Naive thymus-derived CD4-positive, alpha-beta T cell (primary cell): ENCODE results near the gene KCNH1. TPM values are rescaled to one million over a fixed set of nuclear protein-coding genes. Genes with fewer than 3 reads are reported as not detected.

Source experiments
- ATAC-seq: fragments of 150-1000 bp; cut with Tn5 transposase; 2 replicates; pipeline ENCODE4 v1.10.0; 2021; ENCODE audit warnings: mild to moderate bottlenecking, moderate library complexity
- CTCF ChIA-PET: fragments of 350-600 bp; sonication (Branson Sonifier 250); formaldehyde crosslinking; loops from one replicate; lab custom pipeline; 2021; ENCODE audit warnings: antibody characterized with exemption; lab: Charles Lee
- POLR2A ChIA-PET: fragments of 350-600 bp; sonication (Branson Sonifier 250); formaldehyde crosslinking; loops from one replicate; lab custom pipeline; 2021; ENCODE audit warnings: antibody characterized with exemption, inconsistent platforms; lab: Charles Lee
- DNase-seq, 9 donors: peaks; one replicate each; pipeline versions ENCODE4 v3.0.0 to v3.0.0-alpha.2; 2020 to 2022; ENCODE audit warnings: mixed read lengths in 1 of 9
- H3K27ac ChIP-seq: one replicate; pipeline ENCODE4 v1.7.0; 2013; ENCODE audit warnings: mild to moderate bottlenecking, low read depth, low read length, moderate library complexity
- H3K27me3 ChIP-seq, 2 donors: one replicate each; pipeline ENCODE4 v1.7.0; 2013; ENCODE audit warnings: low read length in 2 of 2, mild to moderate bottlenecking in 2 of 2, moderate library complexity in 2 of 2; ENCODE audit not compliant: control insufficient read depth in 2 of 2, insufficient read depth in 2 of 2
- H3K36me3 ChIP-seq, 3 experiments: 1 replicate in 2 of 3; 2 replicates in 1 of 3; pipeline ENCODE4 v1.7.0; 2013; ENCODE audit warnings: low read length in 3 of 3, mild to moderate bottlenecking in 3 of 3, moderate library complexity in 1 of 3; ENCODE audit not compliant: insufficient read depth in 3 of 3, control insufficient read depth in 2 of 3
- H3K4me1 ChIP-seq, 2 donors: one replicate each; pipeline ENCODE4 v1.7.0; 2013; ENCODE audit warnings: low read length in 2 of 2, mild to moderate bottlenecking in 2 of 2, moderate library complexity in 1 of 2; ENCODE audit not compliant: control insufficient read depth in 2 of 2, insufficient read depth in 2 of 2
- H3K4me3 ChIP-seq: 2 replicates; pipeline ENCODE4 v1.7.0; 2013; ENCODE audit warnings: mild to moderate bottlenecking, low read length
- H3K9me3 ChIP-seq, 3 experiments: 1 replicate in 2 of 3; 2 replicates in 1 of 3; pipeline ENCODE4 v1.7.0; 2013; ENCODE audit warnings: low read length in 3 of 3; ENCODE audit not compliant: control insufficient read depth in 2 of 3
- H3K27ac Mint-ChIP-seq, 9 donors: one replicate each; pipeline ENCODE4 v1.8.0; 2020 to 2022; ENCODE audit warnings: mixed read lengths in 9 of 9, mild to moderate bottlenecking in 8 of 9, moderate library complexity in 5 of 9, inconsistent platforms in 2 of 9
- H3K27me3 Mint-ChIP-seq, 5 donors: one replicate each; pipeline ENCODE4 v1.8.0; 2021 to 2022; ENCODE audit warnings: mixed read lengths in 5 of 5, mild to moderate bottlenecking in 1 of 5
- H3K36me3 Mint-ChIP-seq, 5 donors: one replicate each; pipeline ENCODE4 v1.8.0; 2020 to 2022; ENCODE audit warnings: mixed read lengths in 5 of 5, mild to moderate bottlenecking in 3 of 5, inconsistent platforms in 1 of 5
- H3K4me1 Mint-ChIP-seq, 7 donors: one replicate each; pipeline ENCODE4 v1.8.0; 2020 to 2022; ENCODE audit warnings: mixed read lengths in 7 of 7, mild to moderate bottlenecking in 3 of 7, inconsistent platforms in 1 of 7
- H3K4me3 Mint-ChIP-seq, 10 donors: one replicate each; pipeline ENCODE4 v1.8.0; 2020 to 2022; ENCODE audit warnings: mild to moderate bottlenecking in 10 of 10, mixed read lengths in 10 of 10, moderate library complexity in 6 of 10, inconsistent platforms in 2 of 10
- H3K9me3 Mint-ChIP-seq, 11 donors: one replicate each; pipeline ENCODE4 v1.8.0; 2020 to 2022; ENCODE audit warnings: mixed read lengths in 11 of 11, mild to moderate bottlenecking in 4 of 11, inconsistent platforms in 1 of 11, moderate library complexity in 1 of 11
- intact Hi-C, 2 donors: fragments of 100-400 bp; cut with micrococcal nuclease; formaldehyde crosslinking; loops; one replicate each; pipeline ENCODE4 v1.15.1; 2023
- polyA plus RNA-seq, 2 donors: library from polyadenylated mRNA; unstranded; fragments of 300-500 nt; fragmentation: Illumina TruSeq; gene quantifications; one replicate each; pipeline ENCODE4 v1.2.3, GENCODE V29; 2021
- total RNA-seq, 6 experiments: library from RNA in 5 of 6; stranded (reverse) in 5 of 6; gene quantifications; 1 replicate in 5 of 6; 2 replicates in 1 of 6; pipeline ENCODE4 v1.2.3 and lab custom pipeline; 2021 to 2026

Gene KCNH1
- total and polyA plus RNA-seq, 7 experiments from 2014 or later: not detected

DNA sequence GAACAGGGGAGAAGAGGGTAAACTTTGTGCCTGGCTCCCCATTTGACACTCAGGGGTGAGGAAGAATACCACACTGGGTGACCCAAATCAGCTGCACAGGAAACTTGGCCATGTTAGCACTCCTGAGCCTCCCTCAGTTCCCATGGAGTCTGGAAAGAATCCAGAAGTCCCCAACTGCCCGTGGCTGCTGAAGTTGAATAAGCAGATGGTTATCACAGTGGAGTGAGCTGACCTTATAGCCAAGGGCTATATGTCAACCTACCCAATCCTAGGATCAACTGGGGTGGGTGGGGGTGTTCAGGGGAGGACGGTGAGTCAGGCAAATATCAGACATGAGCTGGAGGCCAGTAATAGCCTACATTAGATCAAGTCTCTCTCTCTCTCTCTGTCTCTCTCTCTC lies 20.4 kb downstream of the KCNH1 start:
- Histone ChIP-seq H3K4me3 (no peak overlapping the region), H3K36me3 (no peaks in the 10 kb centered on the region), H3K27me3 (peaks cover 3 to 4% of the 10 kb centered on the region in 2 donors), H3K9me3 (no peaks in the 10 kb centered on the region), H3K4me1 (no peaks in the 10 kb centered on the region), H3K27ac (no peak overlapping the region)
- intact Hi-C loops: no loop called here
- POLR2A ChIA-PET: no interaction called here
- H3K36me3 Mint-ChIP-seq: no peaks in the 10 kb centered on the region
- H3K27ac Mint-ChIP-seq: no peak overlapping the region
- H3K27me3 Mint-ChIP-seq: peaks cover 20 to 54% (median 47%) of the 10 kb centered on the region in 5 donors
- CTCF ChIA-PET: no interaction called here
- no peak overlapping the region for H3K4me3 Mint-ChIP-seq
- DNase-seq: no peak
- peaks cover 0 to 14% (median 3%) of the 10 kb centered on the region in 11 donors for H3K9me3 Mint-ChIP-seq
- no peaks in the 10 kb centered on the region for H3K4me1 Mint-ChIP-seq
- ATAC-seq: no peak

- Mint-ChIP-seq H3K9me3 (peaks cover 0 to 14% (median 3%) of the 10 kb centered on the region in 11 donors), H3K27ac (no peak overlapping the region), H3K4me3 (no peak overlapping the region), H3K4me1 (no peaks in the 10 kb centered on the region), H3K36me3 (no peaks in the 10 kb centered on the region), H3K27me3 (peaks cover 15 to 41% (median 36%) of the 10 kb centered on the region in 5 donors)
- H3K27ac ChIP-seq: no peak overlapping the region
- ATAC-seq (no peak), DNase-seq (no peak)
- H3K9me3 ChIP-seq: no peaks in the 10 kb centered on the region
- POLR2A ChIA-PET: no interaction called here
- CTCF ChIA-PET: no interaction called here
- H3K4me1 ChIP-seq: no peaks in the 10 kb centered on the region
- H3K36me3 ChIP-seq: no peaks in the 10 kb centered on the region
- H3K4me3 ChIP-seq: no peak overlapping the region
- peaks cover 0 to 4% of the 10 kb centered on the region in 2 donors for H3K27me3 ChIP-seq
- intact Hi-C loops: no loop called here
Measured at GRCh38 chr1:211111351-211111750, 22.6 kb downstream of the KCNH1 start.

GRCh38 chr1:211101481-211101880 lies 32.5 kb downstream of the KCNH1 start:
- Histone ChIP-seq H3K4me1 (no peaks in the 10 kb centered on the region), H3K27ac (no peak overlapping the region), H3K36me3 (no peaks in the 10 kb centered on the region), H3K27me3 (no peaks in the 10 kb centered on the region), H3K4me3 (no peak overlapping the region), H3K9me3 (no peaks in the 10 kb centered on the region)
- H3K27ac Mint-ChIP-seq: no peak overlapping the region
- no peaks in the 10 kb centered on the region for H3K9me3 Mint-ChIP-seq
- CTCF ChIA-PET: no interaction called here
- DNase-seq: no peak
- H3K27me3 Mint-ChIP-seq: peaks cover 0 to 18% (median under 1%) of the 10 kb centered on the region in 5 donors
- ATAC-seq: no peak
- H3K4me3 Mint-ChIP-seq: no peak overlapping the region
- POLR2A ChIA-PET: no interaction called here
- no peaks in the 10 kb centered on the region for H3K36me3 Mint-ChIP-seq
- H3K4me1 Mint-ChIP-seq: no peaks in the 10 kb centered on the region
- intact Hi-C loops: no loop called here

GRCh38 chr1:211099393-211099792 lies 34.6 kb downstream of the KCNH1 start:
- H3K36me3 ChIP-seq: no peaks in the 10 kb centered on the region
- H3K4me1 ChIP-seq: no peaks in the 10 kb centered on the region
- Mint-ChIP-seq H3K9me3 (no peaks in the 10 kb centered on the region), H3K4me1 (no peaks in the 10 kb centered on the region), H3K27me3 (peaks cover 0 to 23% (median 4%) of the 10 kb centered on the region in 5 donors), H3K4me3 (no peak overlapping the region), H3K36me3 (no peaks in the 10 kb centered on the region), H3K27ac (no peak overlapping the region)
- DNase-seq (no peak), ATAC-seq (no peak)
- H3K9me3 ChIP-seq: no peaks in the 10 kb centered on the region
- no peaks in the 10 kb centered on the region for H3K27me3 ChIP-seq
- no peak overlapping the region for H3K4me3 ChIP-seq
- POLR2A ChIA-PET: no interaction called here
- intact Hi-C loops: no loop called here
- no peak overlapping the region for H3K27ac ChIP-seq
- CTCF ChIA-PET: no interaction called here

GRCh38 chr1:211095381-211095780 lies 38.6 kb downstream of the KCNH1 start:
- Histone ChIP-seq H3K27ac (no peak overlapping the region), H3K27me3 (no peaks in the 10 kb centered on the region), H3K36me3 (no peaks in the 10 kb centered on the region), H3K4me1 (no peaks in the 10 kb centered on the region), H3K9me3 (no peaks in the 10 kb centered on the region), H3K4me3 (no peak overlapping the region)
- no peaks in the 10 kb centered on the region for H3K9me3 Mint-ChIP-seq
- H3K4me1 Mint-ChIP-seq: no peaks in the 10 kb centered on the region
- CTCF ChIA-PET: no interaction called here
- peaks cover 0 to 24% (median 11%) of the 10 kb centered on the region in 5 donors for H3K27me3 Mint-ChIP-seq
- DNase-seq (no peak), ATAC-seq (no peak)
- H3K27ac Mint-ChIP-seq: no peak overlapping the region
- H3K4me3 Mint-ChIP-seq: no peak overlapping the region
- H3K36me3 Mint-ChIP-seq: no peaks in the 10 kb centered on the region
- POLR2A ChIA-PET: no interaction called here
- intact Hi-C loops: no loop called here

GRCh38 chr1:211092955-211093354 lies 41.0 kb downstream of the KCNH1 start:
- Histone ChIP-seq H3K27me3 (no peaks in the 10 kb centered on the region), H3K9me3 (no peaks in the 10 kb centered on the region), H3K36me3 (no peaks in the 10 kb centered on the region), H3K27ac (no peak overlapping the region), H3K4me3 (no peak overlapping the region), H3K4me1 (no peaks in the 10 kb centered on the region)
- no peaks in the 10 kb centered on the region for H3K9me3 Mint-ChIP-seq
- no peak for DNase-seq
- H3K27ac Mint-ChIP-seq: no peak overlapping the region
- no peak overlapping the region for H3K4me3 Mint-ChIP-seq
- H3K36me3 Mint-ChIP-seq: no peaks in the 10 kb centered on the region
- no peak for ATAC-seq
- no peaks in the 10 kb centered on the region for H3K4me1 Mint-ChIP-seq
- peaks cover 0 to 17% (median 11%) of the 10 kb centered on the region in 5 donors for H3K27me3 Mint-ChIP-seq
- POLR2A ChIA-PET: no interaction called here
- CTCF ChIA-PET: no interaction called here
- intact Hi-C loops: no loop called here

DNA sequence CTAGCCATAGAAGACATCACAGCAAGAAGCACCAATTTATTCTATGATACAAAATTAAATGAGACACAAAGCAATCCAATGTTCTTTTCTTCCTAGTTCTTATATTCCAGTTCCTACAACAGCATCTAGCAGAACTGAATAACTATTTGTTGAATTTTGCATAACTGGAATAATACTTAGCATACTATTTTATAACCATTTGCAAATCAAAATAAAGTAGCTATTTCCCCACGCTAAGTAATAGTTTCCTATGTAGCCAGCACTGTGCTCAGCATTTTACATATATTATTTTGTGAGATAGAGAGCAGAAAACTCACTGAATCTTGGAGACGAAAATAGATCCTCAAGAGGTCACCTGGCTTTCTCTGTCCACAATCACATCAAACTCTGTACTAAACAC lies 42.1 kb downstream of the KCNH1 start:
- no peaks in the 10 kb centered on the region for H3K27me3 ChIP-seq
- H3K36me3 ChIP-seq: no peaks in the 10 kb centered on the region
- H3K4me1 Mint-ChIP-seq: no peaks in the 10 kb centered on the region
- H3K36me3 Mint-ChIP-seq: no peaks in the 10 kb centered on the region
- H3K4me3 Mint-ChIP-seq: no peak overlapping the region
- CTCF ChIA-PET: no interaction called here
- H3K4me1 ChIP-seq: no peaks in the 10 kb centered on the region
- POLR2A ChIA-PET: no interaction called here
- DNase-seq (no peak), ATAC-seq (no peak)
- peaks cover 0 to 18% (median 11%) of the 10 kb centered on the region in 5 donors for H3K27me3 Mint-ChIP-seq
- intact Hi-C loops: no loop called here
- no peak overlapping the region for H3K27ac Mint-ChIP-seq
- H3K9me3 ChIP-seq: no peaks in the 10 kb centered on the region
- H3K9me3 Mint-ChIP-seq: no peaks in the 10 kb centered on the region
- H3K27ac ChIP-seq: no peak overlapping the region
- H3K4me3 ChIP-seq: no peak overlapping the region
